ENCODE measurements around the gene SPOCK2. TPM values are rescaled to one million over a fixed set of nuclear protein-coding genes. Genes with fewer than 3 reads are reported as not detected.

The SPOCK2 gene
- total and polyA plus RNA-seq, 2 donors (not counting 3 experiments of a cell fraction or from before 2014, with no cell fraction given), result 0.40 to 1.1 TPM

- dilution Hi-C loops (cut with MboI; ENCODE audit: extremely low pct_ligation_motif_present, low sequenced_read_pairs), result no loop called here
- ChIA-PET POLR2A (no interaction called here), CTCF (interaction anchor here (1.3 to 4.0 kb wide), 3 partner anchors 12 to 141 kb away, joined by 3 to 36 read pairs (median 5); no protein-coding TSS in a partner anchor)
- DNase-seq (ENCODE audit: low read depth, low spot score), result no peak
- Histone ChIP-seq H3K9ac (replicated peaks; ENCODE audit: extremely low read depth, insufficient read depth, low read length) (no peak overlapping the region), H3K27ac (ENCODE audit: insufficient read depth, low read depth, low read length) (no peak overlapping the region), H3K9me1 (replicated peaks; ENCODE audit: control insufficient read depth, extremely low read depth, insufficient read depth, low read length) (no peaks in the 10 kb centered on the region), H3K27me3 (ENCODE audit: control insufficient read depth in 2 of 2, insufficient read depth in 2 of 2, low read length in 2 of 2) (no peaks in the 10 kb centered on the region), H4K20me1 (replicated peaks; ENCODE audit: control insufficient read depth, extremely low read depth, insufficient read depth, low read length) (no peaks in the 10 kb centered on the region), H3K79me2 (ENCODE audit: control insufficient read depth, insufficient read depth, low read length) (no peaks in the 10 kb centered on the region), H2AFZ (ENCODE audit: low read depth, low read length) (no peak overlapping the region), H3K4me2 (ENCODE audit: insufficient read depth, low read length) (no peak overlapping the region), H3K4me3 (replicated peaks in 1 of 3; ENCODE audit: insufficient read depth in 1 of 3, low read depth in 1 of 3, low read length in 3 of 3) (no peak overlapping the region), H3K4me1 (ENCODE audit: control insufficient read depth, extremely low read depth, insufficient read depth, low read length) (no peaks in the 10 kb centered on the region), H3K36me3 (ENCODE audit: control insufficient read depth in 2 of 2, extremely low read depth in 1 of 2, insufficient read depth in 2 of 2, low read length in 2 of 2) (no peaks in the 10 kb centered on the region), H3K9me3 (replicated peaks; ENCODE audit: control insufficient read depth, insufficient read depth, low read length) (no peaks in the 10 kb centered on the region)
- TF ChIP-seq EZH2 (IDR thresholded peaks at IDR 0.05; ENCODE audit: borderline replicate concordance, low read depth, low read length, severe bottlenecking), result no peak
- no peak for TF ChIP-seq MYC (IDR thresholded peaks at IDR 0.05; ENCODE audit: low read depth, low read length)
- no peak for TF ChIP-seq JUN (IDR thresholded peaks at IDR 0.05; ENCODE audit: borderline replicate concordance, insufficient read depth, insufficient read length, low read depth)
- no peak for TF ChIP-seq POLR2AphosphoS5 (IDR thresholded peaks at IDR 0.05; ENCODE audit: insufficient read depth, low read depth, low read length)
- TF ChIP-seq, protein P1, sequence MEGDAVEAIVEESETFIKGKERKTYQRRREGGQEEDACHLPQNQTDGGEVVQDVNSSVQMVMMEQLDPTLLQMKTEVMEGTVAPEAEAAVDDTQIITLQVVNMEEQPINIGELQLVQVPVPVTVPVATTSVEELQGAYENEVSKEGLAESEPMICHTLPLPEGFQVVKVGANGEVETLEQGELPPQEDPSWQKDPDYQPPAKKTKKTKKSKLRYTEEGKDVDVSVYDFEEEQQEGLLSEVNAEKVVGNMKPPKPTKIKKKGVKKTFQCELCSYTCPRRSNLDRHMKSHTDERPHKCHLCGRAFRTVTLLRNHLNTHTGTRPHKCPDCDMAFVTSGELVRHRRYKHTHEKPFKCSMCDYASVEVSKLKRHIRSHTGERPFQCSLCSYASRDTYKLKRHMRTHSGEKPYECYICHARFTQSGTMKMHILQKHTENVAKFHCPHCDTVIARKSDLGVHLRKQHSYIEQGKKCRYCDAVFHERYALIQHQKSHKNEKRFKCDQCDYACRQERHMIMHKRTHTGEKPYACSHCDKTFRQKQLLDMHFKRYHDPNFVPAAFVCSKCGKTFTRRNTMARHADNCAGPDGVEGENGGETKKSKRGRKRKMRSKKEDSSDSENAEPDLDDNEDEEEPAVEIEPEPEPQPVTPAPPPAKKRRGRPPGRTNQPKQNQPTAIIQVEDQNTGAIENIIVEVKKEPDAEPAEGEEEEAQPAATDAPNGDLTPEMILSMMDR (IDR thresholded peaks at IDR 0.05; ENCODE audit: extremely low read depth in 1 of 2, insufficient read depth in 1 of 2, low read depth in 1 of 2, low read length in 2 of 2), result no peak
- TF ChIP-seq FOS (IDR thresholded peaks at IDR 0.05; ENCODE audit: borderline replicate concordance, insufficient read depth, low read length), result no peak
- no peak for TF ChIP-seq POLR2A (IDR thresholded peaks at IDR 0.05; ENCODE audit: low read depth, low read length)
- TF ChIP-seq GATA2 (IDR thresholded peaks at IDR 0.05; ENCODE audit: insufficient read depth, insufficient read length, low read depth, low read length), result no peak
- TF ChIP-seq, protein P2, sequence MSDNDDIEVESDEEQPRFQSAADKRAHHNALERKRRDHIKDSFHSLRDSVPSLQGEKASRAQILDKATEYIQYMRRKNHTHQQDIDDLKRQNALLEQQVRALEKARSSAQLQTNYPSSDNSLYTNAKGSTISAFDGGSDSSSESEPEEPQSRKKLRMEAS (IDR thresholded peaks at IDR 0.05; ENCODE audit: insufficient read depth, insufficient read length), result no peak
- FAIRE-seq, result no peak
- BruUV-seq (replicated peaks), result no TSS peak
- intact Hi-C loops (cut with micrococcal nuclease), result no loop called here
Measured at GRCh38 chr10:72037266-72037665, 51.1 kb downstream of the SPOCK2 start.
